Measurements from ENCODE around the gene FBXL3.
"Not testable (repeated sequence)": the region's sequence is repeated elsewhere in the genome, so short reads cannot be mapped to it uniquely, and the experiment has no call there.

Gene FBXL3

DNA sequence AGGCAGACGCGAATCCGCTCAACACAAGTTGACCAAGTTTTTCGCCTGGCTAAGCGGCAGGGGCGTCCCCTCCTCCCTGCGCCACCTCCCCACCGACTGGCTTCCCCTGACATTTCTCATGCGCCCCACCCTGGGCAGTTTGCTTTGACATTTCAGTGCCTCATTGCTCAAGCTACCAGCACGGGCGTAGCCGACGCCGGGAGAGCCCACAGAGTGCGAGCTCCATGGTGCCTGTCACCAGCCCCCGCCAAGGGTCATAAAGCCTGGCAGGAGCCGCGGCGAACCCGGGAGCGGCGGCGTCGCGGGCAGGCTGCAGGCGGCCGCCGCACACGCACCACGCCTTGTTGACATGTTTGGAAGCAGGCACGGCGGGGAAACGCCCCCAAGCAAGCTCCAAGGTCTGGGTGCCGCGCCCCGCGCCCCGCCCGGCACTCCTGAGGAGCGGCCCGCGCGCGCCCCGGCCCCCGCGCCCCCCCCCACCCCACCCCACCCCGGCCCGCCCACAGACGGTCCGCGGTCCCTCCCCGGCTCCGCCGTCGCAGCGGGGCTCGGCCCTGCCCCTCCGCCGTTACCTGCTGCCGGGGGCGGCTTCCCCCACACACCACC lies 601 bp downstream of the FBXL3 start:
- DNase-seq (ENCODE audit: low spot score), result peak; percentile 87

DNA sequence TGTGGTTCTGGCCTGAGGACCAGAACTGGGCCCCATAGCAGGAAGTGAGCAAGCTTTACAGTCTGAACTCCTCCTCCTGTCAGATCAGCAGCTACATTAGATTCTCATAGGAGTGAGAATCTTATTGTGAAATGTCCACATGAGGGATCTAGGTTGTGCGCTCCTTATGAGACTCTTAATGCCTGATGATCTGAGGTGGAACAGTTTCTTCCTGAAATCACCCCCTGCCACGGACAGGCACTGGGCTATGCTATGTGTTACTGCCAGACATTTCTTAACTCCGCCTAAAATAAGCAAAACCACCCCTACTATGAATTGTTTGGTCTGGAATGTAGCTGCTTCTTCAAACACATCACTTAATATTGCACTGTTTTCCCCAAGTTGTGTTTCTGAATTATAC lies 4.6 kb downstream of the FBXL3 start:
- no peak for DNase-seq (ENCODE audit: low spot score)

DNA sequence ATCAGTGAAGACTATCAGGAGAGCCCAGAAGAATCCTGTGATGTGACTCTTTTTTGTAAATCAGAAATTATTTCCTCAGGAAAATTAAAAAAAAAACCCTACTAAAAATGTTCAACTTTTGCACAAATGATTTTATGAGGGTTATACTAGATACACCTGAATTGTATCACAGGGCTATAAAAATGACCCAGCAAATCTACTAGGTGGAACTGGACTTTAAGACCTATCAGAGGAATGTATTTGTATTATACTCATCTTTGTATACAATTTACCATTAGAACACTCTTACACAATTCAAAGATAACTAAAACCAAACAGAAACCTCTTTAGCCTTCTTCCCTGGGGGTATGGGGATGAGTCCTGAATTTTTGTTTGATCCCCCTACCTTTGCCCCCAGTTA lies 7.2 kb downstream of the FBXL3 start:
- no peak for DNase-seq (ENCODE audit: low spot score)

DNA sequence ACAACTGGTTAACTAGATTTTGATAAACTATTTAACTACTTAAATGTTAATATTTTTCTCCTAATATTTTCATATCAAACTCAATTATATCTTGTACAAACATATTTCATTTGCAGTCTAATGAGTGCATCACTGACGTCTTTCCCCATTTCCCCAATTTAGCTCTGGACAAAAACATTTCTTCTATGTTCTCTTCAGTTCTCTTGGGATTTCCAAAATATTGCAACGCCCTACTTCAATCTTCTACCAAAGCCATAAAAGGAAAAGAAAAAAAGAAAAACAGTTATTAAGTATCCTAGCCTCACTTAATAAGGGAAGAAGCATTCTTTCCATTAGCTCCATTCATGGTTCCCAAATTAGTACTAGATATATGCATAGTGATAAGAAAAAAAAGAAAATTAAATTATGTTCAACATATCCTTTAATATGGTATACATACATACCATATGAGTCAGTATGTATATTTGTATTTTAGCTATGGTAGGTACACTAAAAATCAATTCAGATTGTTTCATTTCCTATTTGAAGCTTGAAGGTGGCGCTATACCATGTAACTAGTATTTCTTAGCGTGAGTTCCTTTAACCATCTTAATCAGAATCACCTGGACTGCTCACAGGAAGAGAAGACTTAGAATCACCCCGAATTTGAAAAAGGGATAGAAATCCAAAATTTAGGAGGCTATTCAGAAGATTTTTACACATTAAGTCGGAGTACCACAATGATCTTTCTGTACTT lies 9.9 kb downstream of the FBXL3 start:
- DNase-seq (ENCODE audit: low spot score), result no peak

DNA sequence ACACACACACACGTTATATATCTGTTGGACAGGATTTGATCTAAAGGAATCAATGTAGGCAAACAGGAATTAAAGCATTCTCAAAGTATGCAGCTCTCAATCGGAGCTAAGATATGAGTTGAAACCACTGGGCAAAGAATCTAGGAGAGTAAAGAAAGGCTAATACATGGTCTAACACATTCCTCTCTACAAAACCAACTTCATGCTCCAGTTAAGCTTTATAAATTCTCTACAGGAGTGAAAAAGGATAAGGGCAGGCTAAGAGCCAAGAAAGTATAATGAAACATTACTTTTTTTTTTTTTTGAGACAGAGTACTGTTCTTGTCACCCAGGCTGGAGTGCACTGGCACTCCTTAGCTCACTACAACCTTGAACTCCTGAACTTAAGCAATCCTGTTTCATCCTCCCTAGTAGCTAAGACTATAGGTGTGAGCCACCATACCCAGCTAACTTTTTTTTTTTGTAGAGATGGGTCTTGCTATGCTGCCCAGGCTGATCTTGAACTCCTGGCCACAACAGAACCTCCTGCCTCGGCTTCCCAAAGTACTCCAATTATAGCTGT lies 10.6 kb downstream of the FBXL3 start:
- no peak for DNase-seq (ENCODE audit: low spot score)

DNA sequence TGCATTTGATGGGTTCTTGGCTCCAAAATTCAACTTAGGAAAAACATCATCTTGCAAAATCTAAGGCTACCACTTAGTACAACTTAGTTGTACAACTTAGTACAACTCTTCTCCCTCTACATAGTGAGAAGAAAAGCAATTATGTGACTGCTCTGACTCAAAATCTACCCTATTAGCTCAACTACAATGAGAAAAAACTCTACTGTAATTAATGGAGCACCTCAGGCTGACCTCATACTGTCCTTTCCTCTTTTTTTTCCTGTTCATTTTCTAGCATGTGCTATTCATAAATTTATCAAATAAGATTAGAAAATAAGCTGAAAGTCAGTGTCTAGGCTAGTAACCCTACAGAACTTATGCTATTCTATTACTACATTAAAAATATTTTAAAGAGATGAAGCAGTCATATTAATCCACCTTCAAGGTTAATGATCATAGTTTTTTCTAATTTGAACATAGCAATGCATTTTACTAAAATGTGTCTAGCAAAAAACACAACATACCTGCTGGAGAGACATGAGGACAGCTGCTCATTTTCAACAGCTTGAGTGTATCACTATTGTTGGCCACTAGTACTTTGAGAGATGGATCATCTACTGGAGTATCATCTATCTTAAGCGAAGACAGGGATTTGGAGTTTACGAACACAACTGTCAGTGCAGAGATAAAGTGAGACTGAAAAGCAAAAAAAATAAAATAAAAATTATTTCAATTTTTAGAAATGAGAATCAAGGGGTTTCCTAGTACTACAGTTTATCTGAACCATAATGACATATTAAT lies 11.9 kb downstream of the FBXL3 start:
- no peak for DNase-seq (ENCODE audit: low spot score)

DNA sequence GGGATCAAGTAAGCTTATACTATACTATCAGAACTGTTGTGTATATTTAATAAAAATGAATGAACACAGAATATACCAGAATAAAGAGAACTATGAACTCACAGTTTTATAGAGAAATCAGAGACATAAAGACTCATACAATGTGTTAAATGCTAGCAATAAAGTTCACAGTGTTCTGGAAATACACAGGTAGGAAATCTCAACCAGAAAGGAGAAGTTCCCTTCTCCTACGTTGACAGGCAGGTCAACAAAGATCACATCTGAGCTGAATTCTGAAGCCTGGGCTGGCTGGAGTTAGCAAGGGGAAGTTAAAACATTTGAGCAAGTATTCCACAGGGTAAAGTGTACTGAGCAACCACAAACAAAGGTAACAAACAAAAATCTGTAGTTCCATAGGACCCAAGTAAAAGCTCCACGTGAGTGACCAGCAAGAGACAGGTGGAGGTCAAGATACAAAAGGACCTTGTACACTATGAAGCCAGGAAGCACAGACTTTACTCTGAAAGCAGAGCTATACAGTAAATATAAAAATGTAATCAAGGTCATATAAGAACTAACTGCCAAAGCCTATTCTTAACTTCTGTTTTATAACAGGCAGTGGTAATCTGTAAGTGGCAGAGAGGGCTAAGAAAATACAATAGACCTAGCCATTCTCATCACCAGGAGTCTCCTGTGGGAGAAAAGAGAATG lies 13.0 kb downstream of the FBXL3 start:
- DNase-seq (ENCODE audit: low spot score), result no peak

DNA sequence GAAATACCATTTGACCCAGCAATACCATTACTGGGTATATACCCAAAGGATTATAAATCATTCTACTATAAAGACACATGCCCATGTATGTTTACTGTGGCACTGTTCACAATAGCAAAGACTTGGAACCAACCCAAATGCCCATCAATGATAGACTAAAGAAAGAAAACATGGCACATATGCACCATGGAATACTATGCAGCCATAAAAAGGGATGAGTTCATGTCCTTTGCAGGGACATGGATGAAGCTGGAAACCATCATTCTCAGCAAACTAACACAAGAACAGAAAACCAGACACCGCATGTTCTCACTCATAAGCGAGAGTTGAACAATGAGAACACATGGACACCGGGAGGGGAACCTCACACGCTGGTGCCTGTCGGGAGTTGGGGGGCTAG lies 17.2 kb downstream of the FBXL3 start:
- not testable (repeated sequence) for DNase-seq (ENCODE audit: low spot score)

DNA sequence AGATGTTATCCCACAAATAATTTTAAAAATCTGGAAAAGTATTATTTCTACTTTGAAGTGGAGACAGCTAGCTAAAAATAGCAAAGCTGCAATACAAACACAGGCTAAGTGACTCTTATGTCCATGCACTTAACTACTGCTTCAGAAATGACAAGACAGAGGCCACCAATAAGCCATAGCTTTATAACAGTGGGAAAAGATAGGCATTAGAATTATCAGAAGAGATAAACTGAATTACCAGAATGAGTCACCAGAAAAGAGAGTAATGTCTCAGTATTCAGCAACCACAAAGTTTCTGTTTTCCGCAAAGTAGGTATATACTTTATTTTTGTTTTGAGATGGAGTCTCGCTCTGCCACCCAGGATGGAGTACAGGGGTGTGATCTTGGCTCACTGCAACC lies 17.9 kb downstream of the FBXL3 start:
- no peak for DNase-seq (ENCODE audit: low spot score)

DNA sequence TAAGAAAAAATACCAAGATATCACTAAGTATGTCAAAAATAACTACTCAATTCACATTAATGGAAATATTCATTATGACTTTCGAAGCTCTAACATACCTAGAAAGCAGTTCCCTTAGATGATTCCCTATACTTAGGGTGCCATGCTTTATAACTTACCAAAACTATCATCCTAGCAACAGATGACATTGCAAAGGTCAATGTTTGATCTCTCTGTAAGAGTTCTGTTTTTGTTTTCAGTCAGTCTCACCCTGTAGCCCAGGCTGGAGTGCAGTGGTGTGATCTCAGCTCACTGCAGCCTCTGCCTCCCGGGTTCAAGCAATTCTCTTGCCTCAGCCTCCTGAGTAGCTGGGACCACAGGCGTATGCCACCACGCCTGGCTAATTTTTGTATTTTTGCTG lies 18.6 kb downstream of the FBXL3 start:
- DNase-seq (ENCODE audit: low spot score), result not testable (repeated sequence)

DNA sequence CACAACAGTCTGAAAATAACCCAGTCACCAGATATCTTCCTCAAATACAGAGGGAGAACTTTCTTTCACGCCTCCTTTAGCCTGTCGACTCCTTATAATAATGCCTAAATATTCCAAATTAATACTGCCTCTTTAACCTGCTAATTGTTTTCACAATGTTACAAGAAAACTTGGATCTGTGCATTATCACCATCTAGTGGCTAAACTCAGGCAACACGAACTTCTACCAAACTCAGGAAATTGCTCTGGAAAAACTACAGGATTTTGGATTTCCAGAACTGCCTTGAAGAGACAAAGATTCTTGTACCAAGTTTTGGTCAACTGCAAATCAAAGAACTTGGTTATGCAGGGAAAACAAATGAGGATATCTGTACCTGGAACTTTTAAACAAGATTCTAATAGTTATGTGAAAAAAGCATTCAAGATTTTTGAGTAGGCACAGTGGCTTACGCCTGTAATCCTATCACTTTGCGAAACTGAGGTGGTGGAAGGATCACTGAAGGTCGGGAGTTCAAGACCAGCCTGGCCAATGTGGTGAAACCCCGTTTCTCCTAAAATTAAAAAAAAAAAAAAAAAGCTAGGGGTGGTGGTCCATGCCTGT lies 24.3 kb downstream of the FBXL3 start:
- DNase-seq (ENCODE audit: low spot score), result peak; percentile 41

DNA sequence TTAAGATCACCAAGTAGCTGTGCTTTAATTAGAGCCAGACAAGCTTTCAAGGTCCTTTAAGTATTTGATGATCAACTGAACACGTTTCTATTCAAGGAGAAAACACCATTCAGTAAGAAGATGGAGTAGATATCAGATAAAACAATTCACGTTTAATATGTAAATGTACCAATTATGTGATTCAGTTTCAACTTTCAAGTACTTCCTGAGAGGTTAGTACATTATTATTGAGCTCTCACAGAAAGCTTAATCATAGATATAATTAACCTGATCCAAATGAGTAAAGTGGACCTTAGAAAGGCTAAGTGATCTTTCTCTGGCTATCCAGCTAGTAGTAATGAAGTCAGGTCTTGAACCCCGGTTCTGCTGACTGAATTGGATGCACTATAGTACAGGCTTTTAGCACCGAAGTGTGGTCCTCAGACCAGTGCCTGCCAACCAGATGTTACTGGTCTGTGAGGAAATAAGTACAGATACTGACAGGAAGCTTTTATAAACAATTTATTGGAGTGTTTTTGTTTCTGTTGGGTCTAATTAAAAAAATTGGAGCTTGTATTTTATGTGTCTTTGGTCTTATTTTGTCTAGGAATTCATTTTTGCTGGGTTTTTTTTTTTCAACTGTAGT lies 24.9 kb downstream of the FBXL3 start:
- no peak for DNase-seq (ENCODE audit: low spot score)

DNA sequence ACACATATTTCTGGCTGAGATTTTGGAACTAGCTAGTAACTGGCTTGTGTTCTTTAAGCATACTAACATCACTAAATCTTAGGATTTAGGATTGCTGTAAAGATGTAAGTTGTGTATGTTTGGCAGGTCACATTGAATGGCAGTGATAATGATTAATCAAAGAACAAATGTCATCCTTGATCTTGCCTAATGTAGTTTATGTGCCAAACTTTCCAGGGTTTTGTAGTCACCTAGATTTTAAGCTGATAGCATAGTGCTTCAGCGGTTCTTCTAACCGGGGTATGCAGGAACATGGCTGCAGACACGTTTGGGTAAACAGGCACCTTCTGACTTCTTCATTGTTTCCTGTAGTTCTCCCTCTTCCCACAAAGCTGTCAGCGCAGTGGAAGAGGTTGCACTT lies 25.4 kb downstream of the FBXL3 start:
- no peak for DNase-seq (ENCODE audit: low spot score)

DNA sequence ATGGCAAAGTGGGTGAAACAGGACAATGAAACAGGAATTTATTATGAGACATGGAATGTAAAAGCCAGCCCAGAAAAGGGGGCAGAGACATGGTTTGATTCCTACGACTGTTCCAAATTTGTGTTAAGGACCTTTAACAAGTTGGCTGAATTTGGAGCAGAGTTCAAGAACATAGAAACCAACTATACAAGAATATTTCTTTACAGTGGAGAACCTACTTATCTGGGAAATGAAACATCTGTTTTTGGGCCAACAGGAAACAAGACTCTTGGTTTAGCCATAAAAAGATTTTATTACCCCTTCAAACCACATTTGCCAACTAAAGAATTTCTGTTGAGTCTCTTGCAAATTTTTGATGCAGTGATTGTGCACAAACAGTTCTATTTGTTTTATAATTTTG lies 26.5 kb downstream of the FBXL3 start:
- DNase-seq (ENCODE audit: low spot score), result no peak

DNA sequence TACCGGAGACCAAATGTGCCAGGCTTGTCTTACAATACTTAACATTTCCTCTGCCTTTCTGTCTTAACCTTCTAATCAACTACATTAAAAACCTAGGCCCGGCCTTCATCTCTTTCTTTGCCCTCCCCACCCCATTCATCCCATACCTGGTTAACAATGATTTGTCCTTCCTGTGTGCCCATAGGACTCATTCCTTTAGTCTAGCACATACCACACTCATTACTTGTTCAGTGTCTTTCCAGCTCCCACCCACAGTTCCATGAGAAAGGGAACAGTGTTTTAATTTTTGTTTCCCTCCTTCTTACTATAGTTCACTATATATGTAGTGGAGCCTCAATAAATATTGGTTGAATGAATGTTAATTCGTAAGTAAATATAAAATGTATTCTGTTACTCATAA lies 32.7 kb downstream of the FBXL3 start:
- DNase-seq (ENCODE audit: low spot score), result no peak

DNA sequence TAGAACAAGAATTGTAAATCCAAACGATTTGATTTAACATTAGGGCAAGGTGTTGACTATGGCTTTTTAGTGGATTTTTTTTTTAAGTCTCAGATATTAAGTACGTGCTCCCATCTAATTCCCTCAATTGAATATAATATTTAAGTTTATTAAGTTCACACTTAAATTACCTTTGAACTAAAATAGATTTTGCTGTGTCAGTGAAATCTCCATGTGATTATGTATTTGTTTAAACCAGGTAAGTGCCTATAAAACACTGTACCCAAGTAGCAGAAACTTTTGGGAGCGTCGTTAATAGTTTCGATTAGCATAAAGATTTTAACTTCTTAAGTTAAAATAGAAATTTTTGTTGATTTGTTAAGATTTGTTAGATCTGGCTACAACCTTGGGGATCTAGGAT lies 33.5 kb downstream of the FBXL3 start:
- no peak for DNase-seq (ENCODE audit: low spot score)

DNA sequence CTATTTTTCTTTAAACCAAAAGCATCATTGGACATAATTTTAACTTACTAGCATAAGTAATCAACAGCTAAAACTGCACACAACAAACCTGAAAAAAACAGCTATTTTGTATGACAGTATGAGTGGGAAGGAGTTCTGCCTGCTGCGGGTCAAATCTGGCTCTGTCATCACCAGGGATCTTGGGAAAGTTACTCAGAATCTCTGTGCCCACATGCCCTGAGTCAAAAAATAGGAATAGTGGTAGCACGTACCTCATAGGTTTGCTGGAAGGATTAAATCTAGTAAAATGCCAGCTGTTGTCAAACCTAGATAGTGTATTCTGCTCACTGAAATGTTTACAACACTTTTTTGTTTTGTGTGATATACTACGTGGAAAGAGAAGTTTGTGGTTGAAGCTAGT lies 33.9 kb downstream of the FBXL3 start:
- no peak for DNase-seq (ENCODE audit: low spot score)

DNA sequence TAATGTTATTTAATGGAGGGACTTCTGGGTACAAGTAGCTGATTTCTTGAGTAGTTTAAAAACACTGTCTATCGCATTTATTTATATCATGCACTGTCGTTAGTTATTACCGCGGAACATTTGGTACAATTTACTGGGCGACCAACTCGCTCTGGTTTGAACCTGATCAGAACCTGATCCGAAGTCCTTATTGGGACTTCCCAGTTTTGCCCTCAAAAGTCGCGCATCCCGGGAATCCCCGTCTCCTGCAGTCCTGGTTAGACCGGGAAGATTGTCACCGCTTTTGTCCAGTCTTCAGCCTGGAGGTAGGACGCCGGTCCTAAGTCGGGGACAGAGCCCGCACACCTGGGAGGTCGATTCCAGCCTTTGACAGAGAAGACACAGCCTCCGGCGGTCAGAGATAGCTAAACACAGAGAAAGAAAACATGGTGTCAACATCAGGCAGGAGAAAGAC lies 34.4 kb downstream of the FBXL3 start:
- no peak for DNase-seq (ENCODE audit: low spot score)

DNA sequence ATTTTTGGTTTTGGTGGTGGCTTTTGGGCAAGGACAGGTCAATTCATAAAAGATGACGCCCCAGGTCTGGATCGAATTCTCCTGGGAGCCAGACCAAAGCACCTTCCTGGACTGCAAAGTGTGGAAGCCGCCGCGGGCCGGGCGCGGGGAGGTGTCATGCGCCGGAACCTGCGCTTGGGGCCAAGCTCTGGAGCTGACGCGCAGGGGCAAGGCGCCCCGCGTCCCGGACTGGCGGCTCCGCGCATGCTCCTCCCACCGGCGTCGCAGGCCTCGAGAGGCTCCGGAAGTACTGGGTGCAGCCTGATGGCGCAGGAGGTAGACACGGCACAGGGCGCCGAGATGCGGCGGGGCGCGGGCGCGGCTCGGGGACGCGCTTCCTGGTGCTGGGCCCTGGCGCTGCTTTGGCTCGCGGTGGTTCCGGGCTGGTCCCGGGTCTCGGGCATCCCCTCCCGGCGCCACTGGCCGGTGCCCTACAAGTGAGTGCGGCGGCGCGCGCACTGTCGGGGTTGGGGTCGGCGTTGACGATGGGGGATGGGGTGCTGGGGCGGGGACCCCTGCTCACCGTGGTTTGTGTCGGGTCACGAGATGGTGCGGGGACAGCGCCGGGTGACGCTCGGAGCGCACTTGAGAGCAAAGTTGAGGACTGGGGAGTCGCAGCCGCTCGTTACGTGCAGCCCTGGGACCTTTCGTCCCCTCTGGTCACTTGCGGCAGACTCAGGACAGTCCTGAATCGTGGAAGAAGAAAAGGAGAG lies 35.0 kb downstream of the FBXL3 start, which contains the start of gene CLN5:
CLN5 (plus strand) TSS at position 286 of the 752 bp plus-strand sequence; CDS start at position 304, 18 bp downstream.
- DNase-seq (ENCODE audit: low spot score), result peak; percentile 97

DNA sequence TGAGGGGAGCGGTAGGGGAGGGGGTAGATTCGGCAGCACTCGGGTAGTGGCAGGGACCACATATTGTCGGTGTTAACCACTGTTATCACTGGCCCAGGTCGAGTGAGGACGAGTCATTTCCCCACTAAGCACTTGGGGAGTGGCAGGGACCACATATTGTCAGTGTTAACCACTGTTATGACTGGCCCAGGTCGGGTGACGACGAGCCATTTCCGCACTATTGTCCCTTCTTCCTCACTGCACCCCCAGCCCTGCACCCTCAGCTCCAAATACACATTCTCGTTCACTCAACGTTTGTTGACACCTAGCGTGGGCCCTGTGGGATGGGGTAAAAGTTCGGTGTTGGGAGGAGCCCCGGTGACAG lies 35.5 kb downstream of the FBXL3 start:
- DNase-seq (ENCODE audit: low spot score), result no peak

DNA sequence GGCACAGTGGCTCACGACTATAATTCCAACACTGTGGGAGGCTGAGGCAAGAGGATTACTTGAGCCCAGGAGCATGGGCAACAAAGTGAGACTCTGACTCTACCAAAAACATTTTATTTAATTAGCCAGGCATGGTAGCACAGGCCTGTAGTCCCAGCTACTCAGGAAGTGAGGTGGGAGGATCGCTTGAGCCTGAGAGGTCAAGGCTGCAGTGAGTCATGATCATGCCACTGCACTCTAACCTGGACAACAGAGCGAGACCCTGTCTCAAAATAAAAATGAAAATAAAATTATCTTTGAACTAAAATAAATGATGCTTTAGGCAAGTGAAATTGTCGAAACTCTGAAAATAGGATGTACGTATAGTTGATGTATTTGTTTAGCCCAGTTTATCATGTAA lies 43.3 kb downstream of the FBXL3 start:
- DNase-seq (ENCODE audit: low spot score), result no peak
